ENCODE data around the gene IQCH.
"Not testable (repeated sequence)": the region's sequence is repeated elsewhere in the genome, so short reads cannot be mapped to it uniquely, and the experiment has no call there.

Gene IQCH

DNA sequence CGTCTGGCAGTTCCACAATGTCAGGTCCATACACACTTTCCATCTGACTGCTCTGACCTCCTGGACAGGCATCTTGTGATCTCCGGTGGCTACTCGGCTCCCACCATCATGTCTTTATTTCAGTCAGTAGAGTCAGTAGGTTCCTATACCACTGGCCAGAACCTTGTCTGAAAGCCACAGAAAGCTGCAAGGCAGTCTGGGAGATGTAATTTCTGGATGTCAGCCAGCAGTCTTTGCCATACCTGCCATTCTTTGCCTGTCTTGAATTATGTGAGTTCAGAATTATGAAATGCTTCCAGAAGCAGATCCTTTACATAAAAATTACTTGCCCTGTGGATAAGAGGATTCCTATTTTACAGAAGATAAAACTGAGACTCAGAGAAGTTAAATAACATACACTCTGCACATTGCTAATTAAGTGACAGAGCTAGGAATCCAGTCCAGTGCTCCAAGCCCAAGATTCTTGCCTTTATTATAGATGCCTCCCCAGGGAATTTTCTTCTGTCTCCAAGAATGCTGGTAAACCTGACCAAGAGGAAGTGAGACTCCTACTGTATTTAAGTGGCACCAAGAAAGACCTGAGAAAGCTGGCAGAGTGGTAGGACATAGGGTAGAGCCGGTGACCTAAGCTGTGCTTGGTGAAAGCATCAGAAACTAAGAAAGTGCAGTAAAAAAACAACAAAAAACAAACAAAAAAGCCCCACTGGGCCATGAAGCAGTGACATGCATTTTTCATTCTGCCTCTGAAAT, 75.6 kb downstream of the IQCH start:
- no peak overlapping the region for H3K27ac Mint-ChIP-seq

DNA sequence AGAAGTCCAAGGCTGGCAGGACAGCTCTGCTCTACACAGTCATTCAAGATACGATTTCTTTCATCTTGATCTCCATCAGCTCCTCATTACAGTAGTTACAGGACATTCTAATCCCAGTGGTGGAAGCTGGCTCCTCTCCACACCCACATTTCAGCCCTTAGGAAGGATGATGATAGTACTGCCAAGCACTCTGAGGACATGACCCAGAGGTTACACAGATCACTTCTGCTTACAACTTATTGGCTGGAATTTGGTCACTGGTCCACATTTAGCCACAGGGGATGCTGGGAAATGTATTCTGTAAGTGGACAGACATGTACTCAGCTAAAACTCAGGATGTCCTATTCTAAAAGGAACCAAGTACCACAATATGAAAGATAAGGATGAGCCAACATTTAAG, 77.1 kb downstream of the IQCH start:
- Mint-ChIP-seq H3K4me3 (no peak overlapping the region), H3K9me3 (no peaks in the 10 kb centered on the region), H3K36me3 (ENCODE audit: low read depth) (no peaks in the 10 kb centered on the region), H3K27ac (no peak overlapping the region), H3K27me3 (no peaks in the 10 kb centered on the region), H3K4me1 (ENCODE audit: low read depth) (no peaks in the 10 kb centered on the region)
- intact Hi-C loops (cut with micrococcal nuclease), result no loop called here

More for the DNA sequence above, 75.6 kb downstream of the IQCH start:
- Mint-ChIP-seq H3K9me3 (no peaks in the 10 kb centered on the region), H3K36me3 (ENCODE audit: low read depth) (no peaks in the 10 kb centered on the region), H3K27me3 (no peaks in the 10 kb centered on the region), H3K4me3 (no peak overlapping the region), H3K4me1 (ENCODE audit: low read depth) (no peaks in the 10 kb centered on the region)
- intact Hi-C loops (cut with micrococcal nuclease), result no loop called here

DNA sequence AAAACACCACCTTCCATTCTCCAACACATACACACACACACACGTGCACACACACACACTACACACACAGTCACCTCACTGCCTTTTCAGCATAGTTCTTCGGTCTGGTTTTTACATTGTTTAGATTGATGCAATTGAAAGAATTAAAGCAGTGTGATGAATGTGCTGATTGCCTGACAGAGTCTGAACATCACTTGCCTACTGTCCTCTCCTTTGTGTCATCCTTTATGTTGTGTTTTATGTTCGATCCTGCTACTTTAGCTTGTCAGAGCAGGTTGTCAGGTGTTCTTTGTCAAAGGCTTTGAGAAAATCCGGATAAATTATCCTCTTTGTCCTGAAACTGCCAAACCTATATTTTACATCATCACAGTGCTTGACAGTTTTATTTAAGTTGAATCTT, 80.4 kb downstream of the IQCH start:
- Mint-ChIP-seq H3K27ac (no peak overlapping the region), H3K27me3 (no peaks in the 10 kb centered on the region), H3K4me1 (ENCODE audit: low read depth) (no peaks in the 10 kb centered on the region), H3K36me3 (ENCODE audit: low read depth) (no peaks in the 10 kb centered on the region), H3K9me3 (no peaks in the 10 kb centered on the region), H3K4me3 (no peak overlapping the region)
- intact Hi-C loops (cut with micrococcal nuclease), result no loop called here

DNA sequence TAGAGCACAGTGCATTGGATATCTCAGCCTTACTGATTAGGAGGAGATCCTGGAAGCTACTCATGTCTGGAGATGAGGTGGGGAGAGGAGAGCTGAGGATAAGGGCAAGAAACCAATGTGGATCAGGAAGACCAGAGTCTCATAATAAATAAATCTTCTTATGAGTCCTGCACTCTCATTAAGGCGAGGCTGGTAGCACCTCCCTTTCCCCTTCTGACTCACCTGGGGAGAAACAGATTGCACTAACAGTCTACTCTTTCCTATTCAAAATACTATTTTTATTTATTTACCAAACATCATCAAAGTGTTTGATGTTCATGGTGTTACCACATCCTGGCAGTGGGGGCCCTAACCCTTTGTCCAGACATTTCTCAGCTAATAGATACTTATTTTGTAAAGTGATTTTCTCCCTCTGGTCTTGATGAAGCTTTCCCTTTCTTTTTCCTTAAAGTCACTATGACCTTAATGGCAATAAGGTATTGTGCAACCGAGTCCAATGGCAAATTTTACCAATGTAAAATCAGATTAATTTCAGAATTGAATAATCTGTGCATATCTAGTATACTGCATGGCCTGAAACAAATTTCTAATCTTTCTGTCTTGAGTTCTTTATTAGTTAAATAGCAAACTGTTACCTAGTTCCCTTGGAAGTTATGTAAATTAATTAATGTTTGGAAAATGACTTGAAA, 81.1 kb downstream of the IQCH start:
- intact Hi-C loops (cut with micrococcal nuclease), result no loop called here
- H3K27ac Mint-ChIP-seq, result no peak overlapping the region
- no peaks in the 10 kb centered on the region for H3K36me3 Mint-ChIP-seq (ENCODE audit: low read depth)
- H3K4me1 Mint-ChIP-seq (ENCODE audit: low read depth), result no peaks in the 10 kb centered on the region
- no peaks in the 10 kb centered on the region for H3K9me3 Mint-ChIP-seq
- no peak overlapping the region for H3K4me3 Mint-ChIP-seq
- H3K27me3 Mint-ChIP-seq, result no peaks in the 10 kb centered on the region

DNA sequence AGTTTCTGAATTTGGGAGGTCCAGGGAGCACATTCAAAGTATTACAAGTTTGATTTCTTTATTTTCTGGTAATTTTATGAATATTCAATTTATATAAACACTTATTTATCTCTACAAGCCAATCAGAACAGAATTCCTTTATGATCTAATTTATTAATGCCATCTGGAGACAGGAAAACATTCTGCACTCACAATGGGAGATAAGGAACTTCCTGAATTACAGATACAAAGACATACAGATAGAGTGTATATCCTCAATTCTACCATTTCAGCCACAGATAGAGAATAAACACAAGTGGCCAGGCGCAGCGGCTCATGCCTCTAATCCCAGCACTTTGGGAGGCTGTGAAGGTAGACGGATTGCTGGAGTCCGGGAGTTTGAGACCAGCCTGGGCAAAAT, 86.0 kb downstream of the IQCH start:
- H3K4me1 Mint-ChIP-seq (ENCODE audit: low read depth), result no peaks in the 10 kb centered on the region
- intact Hi-C loops (cut with micrococcal nuclease), result no loop called here
- no peaks in the 10 kb centered on the region for H3K27me3 Mint-ChIP-seq
- H3K4me3 Mint-ChIP-seq, result no peak overlapping the region
- peaks cover 14% of the 10 kb centered on the region for H3K9me3 Mint-ChIP-seq
- no peak overlapping the region for H3K27ac Mint-ChIP-seq
- no peaks in the 10 kb centered on the region for H3K36me3 Mint-ChIP-seq (ENCODE audit: low read depth)

DNA sequence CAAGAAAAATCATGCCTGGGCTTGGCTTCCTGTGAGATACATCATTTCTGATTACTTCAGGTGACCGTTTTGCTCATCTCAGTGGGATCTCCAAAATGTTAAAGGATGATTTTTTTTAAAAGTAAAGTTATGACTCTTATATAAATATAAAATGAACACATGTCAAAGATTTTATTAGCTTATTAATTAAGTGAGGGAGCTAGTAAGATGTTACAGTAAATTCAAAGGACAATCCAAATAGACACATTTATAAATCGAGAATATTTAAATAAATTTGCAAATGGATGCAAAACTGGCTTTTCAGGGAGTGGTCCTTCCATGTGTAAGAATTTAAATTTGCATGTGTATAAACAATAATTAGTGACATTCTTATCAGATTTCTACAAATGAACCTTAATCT, 87.0 kb downstream of the IQCH start:
- no peaks in the 10 kb centered on the region for H3K4me1 Mint-ChIP-seq (ENCODE audit: low read depth)
- no peak overlapping the region for H3K4me3 Mint-ChIP-seq
- H3K27ac Mint-ChIP-seq, result no peak overlapping the region
- no peaks in the 10 kb centered on the region for H3K27me3 Mint-ChIP-seq
- no peaks in the 10 kb centered on the region for H3K36me3 Mint-ChIP-seq (ENCODE audit: low read depth)
- H3K9me3 Mint-ChIP-seq, result peaks cover 16% of the 10 kb centered on the region
- intact Hi-C loops (cut with micrococcal nuclease), result no loop called here

DNA sequence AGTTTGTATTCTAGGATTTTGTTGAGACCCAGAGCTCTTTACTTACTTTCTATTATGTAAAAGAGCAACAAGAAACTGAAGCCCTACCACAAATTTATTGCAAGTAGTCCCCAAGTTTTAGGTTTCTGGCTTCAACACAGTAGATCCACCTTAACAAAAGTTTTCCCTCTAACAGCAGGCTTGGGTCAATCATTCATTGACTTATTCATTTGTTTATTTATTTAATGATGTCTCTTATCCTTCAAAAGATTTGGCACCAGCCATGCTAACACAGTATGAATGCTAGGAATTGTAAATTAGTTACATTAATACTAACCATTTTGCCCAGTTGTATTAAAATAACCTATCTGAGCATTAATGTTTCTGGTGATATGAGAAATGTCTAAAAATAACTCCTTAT, 88.6 kb downstream of the IQCH start:
- Mint-ChIP-seq H3K27ac (no peak overlapping the region), H3K27me3 (peaks cover 2% of the 10 kb centered on the region), H3K36me3 (ENCODE audit: low read depth) (no peaks in the 10 kb centered on the region), H3K4me1 (ENCODE audit: low read depth) (no peaks in the 10 kb centered on the region), H3K4me3 (no peak overlapping the region), H3K9me3 (peaks cover 25% of the 10 kb centered on the region)
- intact Hi-C loops (cut with micrococcal nuclease), result no loop called here

DNA sequence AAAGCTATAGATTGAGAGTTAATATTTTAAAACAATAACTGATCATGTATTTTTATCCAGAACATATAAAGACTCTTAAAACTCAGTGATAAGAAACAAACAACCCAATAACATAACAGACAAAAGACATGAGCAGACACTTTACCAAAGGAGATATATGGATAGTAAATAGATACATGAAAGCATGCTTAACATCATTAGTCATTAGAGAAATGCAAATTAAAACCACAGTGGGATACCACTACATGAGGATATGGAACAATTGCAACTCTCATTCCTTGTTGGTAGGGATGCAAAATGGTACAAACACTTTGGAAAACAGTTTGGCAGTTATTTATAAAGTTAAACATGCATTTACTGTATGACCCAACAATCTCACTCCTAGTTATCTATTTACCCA, 95.0 kb downstream of the IQCH start:
- no peak overlapping the region for H3K27ac Mint-ChIP-seq
- H3K9me3 Mint-ChIP-seq, result peaks cover 37% of the 10 kb centered on the region
- H3K27me3 Mint-ChIP-seq, result peaks cover 4% of the 10 kb centered on the region
- H3K4me1 Mint-ChIP-seq (ENCODE audit: low read depth), result no peaks in the 10 kb centered on the region
- H3K36me3 Mint-ChIP-seq (ENCODE audit: low read depth), result no peaks in the 10 kb centered on the region
- intact Hi-C loops (cut with micrococcal nuclease), result no loop called here
- H3K4me3 Mint-ChIP-seq, result no peak overlapping the region

DNA sequence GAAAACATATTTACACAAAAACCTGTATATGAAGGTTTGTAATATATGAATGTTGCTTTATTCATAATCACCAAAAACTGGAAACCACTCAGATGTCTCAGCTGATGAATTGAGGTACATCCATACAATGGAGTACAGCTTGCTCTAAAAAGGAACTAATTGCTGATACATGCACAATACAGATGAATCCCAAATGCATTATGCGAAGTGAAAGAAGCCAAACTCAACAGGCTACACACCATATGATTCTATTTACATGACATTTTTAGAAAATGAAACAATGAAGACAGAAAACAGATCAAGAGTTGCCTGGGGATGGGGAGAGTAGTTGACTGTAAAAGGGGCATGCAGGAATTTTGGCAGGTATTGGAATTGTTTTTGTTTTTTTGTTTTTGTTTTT, 95.5 kb downstream of the IQCH start:
- Mint-ChIP-seq H3K27ac (no peak overlapping the region), H3K4me3 (no peak overlapping the region), H3K36me3 (ENCODE audit: low read depth) (no peaks in the 10 kb centered on the region), H3K9me3 (peaks cover 33% of the 10 kb centered on the region), H3K4me1 (ENCODE audit: low read depth) (no peaks in the 10 kb centered on the region), H3K27me3 (peaks cover 4% of the 10 kb centered on the region)
- intact Hi-C loops (cut with micrococcal nuclease), result no loop called here

DNA sequence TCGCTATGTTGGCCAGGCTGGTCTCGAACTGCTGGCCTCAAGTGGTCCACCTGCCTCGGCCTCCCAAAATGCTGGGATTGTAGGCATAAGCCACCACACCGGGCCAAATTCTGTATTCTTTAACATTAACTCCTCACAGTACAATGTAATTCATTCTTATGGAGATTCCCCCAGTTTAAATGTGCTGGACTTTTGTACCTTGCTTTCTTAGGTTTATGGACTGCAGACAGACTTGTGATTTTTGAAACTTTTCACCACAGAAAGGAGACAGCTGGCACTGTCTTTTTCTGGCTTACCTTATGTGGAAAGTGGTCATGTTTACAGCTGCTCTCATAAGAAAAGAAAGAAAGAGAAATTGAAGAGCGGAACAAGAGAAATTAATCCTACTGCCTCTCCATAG, 103.8 kb downstream of the IQCH start:
- Mint-ChIP-seq H3K9me3 (no peaks in the 10 kb centered on the region), H3K27me3 (no peaks in the 10 kb centered on the region), H3K4me1 (ENCODE audit: low read depth) (no peaks in the 10 kb centered on the region), H3K4me3 (no peak overlapping the region), H3K36me3 (ENCODE audit: low read depth) (no peaks in the 10 kb centered on the region), H3K27ac (no peak overlapping the region)
- intact Hi-C loops (cut with micrococcal nuclease), result no loop called here

DNA sequence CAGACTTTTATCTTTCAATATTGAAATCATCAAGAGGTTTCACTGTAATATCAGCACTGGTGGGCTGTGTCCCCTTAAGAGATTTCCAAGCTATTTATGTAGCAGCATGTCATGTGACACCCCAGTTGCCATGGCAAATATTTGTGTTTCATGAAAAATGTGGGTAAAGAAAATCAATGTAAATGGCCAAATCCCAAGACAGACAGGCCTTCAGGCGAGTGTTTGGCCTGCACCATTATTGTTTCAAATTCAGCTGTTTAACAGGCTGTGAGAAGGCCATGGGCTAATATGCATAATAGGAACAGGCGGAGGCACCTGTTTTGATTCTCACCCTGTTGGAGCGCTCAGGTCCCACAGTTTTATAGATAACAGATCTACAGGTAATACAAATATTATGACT, 104.2 kb downstream of the IQCH start:
- intact Hi-C loops (cut with micrococcal nuclease), result no loop called here
- Mint-ChIP-seq H3K36me3 (ENCODE audit: low read depth) (no peaks in the 10 kb centered on the region), H3K9me3 (no peaks in the 10 kb centered on the region), H3K4me3 (no peak overlapping the region), H3K27me3 (no peaks in the 10 kb centered on the region), H3K4me1 (ENCODE audit: low read depth) (no peaks in the 10 kb centered on the region), H3K27ac (no peak overlapping the region)

DNA sequence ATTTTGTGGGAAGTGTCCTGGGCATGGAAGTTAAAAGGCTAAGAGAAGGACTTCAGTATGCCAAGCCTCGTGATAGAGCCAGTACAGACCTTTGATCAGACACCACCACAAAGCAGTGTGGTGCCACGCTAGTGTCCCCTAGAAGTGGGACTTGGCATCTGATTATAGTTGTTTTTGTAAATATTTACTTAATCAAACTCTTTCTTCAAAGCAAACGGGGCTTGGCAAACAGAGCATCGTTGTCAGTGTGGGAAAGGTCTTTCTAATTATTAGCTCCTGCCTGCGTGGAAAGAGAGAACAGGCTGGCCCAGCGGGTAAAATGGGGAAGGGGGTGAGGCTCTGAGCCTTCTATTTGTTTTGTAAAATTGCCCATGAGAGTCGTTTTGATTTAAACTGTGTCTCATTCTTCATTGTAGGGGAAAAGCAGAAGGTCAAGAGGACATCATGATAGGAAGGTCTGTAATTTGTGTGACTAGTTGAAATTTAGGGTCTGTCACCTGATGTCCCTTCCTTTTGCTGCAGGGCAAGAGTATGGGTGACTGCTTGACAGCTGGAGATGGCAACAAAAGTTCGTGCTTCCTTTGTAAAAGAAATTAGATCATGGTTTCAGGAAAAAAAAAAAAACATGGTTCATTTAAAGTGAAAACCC, 105.0 kb downstream of the IQCH start:
- no peaks in the 10 kb centered on the region for H3K36me3 Mint-ChIP-seq (ENCODE audit: low read depth)
- H3K9me3 Mint-ChIP-seq, result no peaks in the 10 kb centered on the region
- no peaks in the 10 kb centered on the region for H3K27me3 Mint-ChIP-seq
- no peak overlapping the region for H3K4me3 Mint-ChIP-seq
- intact Hi-C loops (cut with micrococcal nuclease), result no loop called here
- no peak overlapping the region for H3K27ac Mint-ChIP-seq
- no peaks in the 10 kb centered on the region for H3K4me1 Mint-ChIP-seq (ENCODE audit: low read depth)

DNA sequence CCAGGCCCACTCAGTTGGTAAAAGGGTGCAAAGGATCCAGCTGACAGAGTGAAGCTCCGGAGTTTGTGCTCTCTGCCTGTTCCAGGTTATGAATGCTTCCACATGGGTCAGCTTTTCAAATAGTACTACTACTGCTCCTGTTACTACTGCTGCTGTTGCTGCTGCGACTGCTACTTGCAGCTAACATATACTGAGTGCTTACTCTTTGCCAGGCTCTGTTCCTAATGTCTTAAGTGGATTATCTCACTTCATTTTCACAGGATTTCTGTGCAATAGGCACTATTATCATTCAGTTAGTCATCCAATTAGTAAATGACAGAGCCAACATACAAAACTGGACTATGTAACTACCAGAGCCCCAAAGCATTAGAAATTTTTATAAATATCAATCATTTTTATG, 106.5 kb downstream of the IQCH start:
- no peaks in the 10 kb centered on the region for H3K4me1 Mint-ChIP-seq (ENCODE audit: low read depth)
- H3K27ac Mint-ChIP-seq, result no peak overlapping the region
- no peak overlapping the region for H3K4me3 Mint-ChIP-seq
- H3K36me3 Mint-ChIP-seq (ENCODE audit: low read depth), result no peaks in the 10 kb centered on the region
- H3K27me3 Mint-ChIP-seq, result no peaks in the 10 kb centered on the region
- intact Hi-C loops (cut with micrococcal nuclease), result no loop called here
- no peaks in the 10 kb centered on the region for H3K9me3 Mint-ChIP-seq

DNA sequence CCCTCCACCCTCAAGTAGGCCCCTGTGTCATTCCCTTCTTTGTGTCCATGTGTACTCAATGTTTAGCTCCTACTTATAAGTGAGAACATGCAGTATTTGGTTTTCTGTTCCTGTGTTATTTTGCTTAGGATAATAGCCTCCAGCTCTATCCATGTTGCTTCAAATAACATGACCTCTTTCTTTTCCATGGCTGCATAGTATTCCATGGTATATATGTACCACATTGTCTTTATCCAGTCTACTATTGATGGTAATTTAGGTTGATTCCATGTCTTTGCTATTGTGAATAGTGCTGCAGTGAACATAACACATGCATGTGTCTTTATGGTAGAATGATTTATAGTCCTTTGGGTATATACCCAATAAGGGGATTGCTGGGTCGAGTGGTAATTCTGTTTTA, 109.1 kb downstream of the IQCH start:
- H3K27me3 Mint-ChIP-seq; H3K4me1 Mint-ChIP-seq (ENCODE audit: low read depth); H3K27ac Mint-ChIP-seq; H3K4me3 Mint-ChIP-seq; H3K36me3 Mint-ChIP-seq (ENCODE audit: low read depth); H3K9me3 Mint-ChIP-seq; intact Hi-C loops (cut with micrococcal nuclease): not testable (repeated sequence)

Data from dendritic cell treated with granulocyte-macrophage colony-stimulating factor and Interleukin-4, amounts not matched to agents 40 ng/mL and 50 ng/mL, for 4 days (primary cell).